IPS-18c (cell line): ENCODE data around the gene AQP6.
A peak's percentile ranks its signal among the peaks of the same experiment; 100 is the strongest.

ENCODE experiments used
- H3K4me3 ChIP-seq: 2 replicates; pipeline ENCODE4 v1.7.0; 2013; ENCODE audit warnings: low read depth, mild to moderate bottlenecking, low read length, moderate library complexity; ENCODE audit not compliant: insufficient read depth
- H3K9me3 ChIP-seq: one replicate; pipeline ENCODE4 v1.6.1; 2013; ENCODE audit warnings: mild to moderate bottlenecking, low read length, moderate library complexity; ENCODE audit not compliant: control insufficient read depth, insufficient read depth

AQP6 gene

DNA sequence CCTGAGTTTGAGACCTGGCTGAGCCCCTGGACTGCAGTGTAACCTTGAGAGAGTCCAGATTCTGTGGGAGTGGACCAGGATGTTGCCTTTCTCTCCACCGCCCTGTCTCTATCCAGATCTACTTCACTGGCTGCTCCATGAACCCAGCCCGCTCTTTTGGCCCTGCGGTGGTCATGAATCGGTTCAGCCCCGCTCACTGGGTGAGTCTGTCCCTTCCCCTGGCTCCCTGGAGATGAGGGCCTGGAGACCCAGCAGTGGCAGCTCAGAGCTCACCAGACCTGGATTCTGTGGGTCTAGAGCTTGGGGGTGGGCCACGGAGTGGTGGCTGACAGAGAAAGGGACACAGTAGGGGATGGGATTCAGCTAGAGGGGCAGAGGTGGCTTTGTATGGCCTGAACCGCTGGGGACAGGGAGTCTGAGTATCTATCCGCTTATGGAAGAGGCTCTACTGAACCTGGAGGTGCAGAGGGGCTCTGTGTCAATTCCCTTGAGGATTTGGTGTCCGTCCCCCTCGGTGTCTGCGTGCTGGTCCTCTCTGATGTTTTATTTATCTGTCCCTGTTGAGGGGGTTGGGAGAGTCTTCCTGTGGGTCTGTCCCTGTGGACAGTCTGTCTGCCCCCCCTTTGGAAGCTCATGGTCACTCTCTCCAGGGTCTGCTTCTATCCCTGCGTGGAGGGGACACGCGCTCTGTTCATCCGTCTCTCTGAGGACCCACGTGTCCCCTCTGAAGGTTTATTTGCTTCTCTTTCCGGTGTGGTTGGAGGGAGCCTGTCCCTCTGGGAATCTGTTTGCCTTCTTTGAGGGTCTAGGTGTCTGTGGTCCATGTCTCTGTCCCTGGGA, 8.6 kb upstream of the AQP6 start:
- H3K4me3 ChIP-seq = no peak overlapping the region

DNA sequence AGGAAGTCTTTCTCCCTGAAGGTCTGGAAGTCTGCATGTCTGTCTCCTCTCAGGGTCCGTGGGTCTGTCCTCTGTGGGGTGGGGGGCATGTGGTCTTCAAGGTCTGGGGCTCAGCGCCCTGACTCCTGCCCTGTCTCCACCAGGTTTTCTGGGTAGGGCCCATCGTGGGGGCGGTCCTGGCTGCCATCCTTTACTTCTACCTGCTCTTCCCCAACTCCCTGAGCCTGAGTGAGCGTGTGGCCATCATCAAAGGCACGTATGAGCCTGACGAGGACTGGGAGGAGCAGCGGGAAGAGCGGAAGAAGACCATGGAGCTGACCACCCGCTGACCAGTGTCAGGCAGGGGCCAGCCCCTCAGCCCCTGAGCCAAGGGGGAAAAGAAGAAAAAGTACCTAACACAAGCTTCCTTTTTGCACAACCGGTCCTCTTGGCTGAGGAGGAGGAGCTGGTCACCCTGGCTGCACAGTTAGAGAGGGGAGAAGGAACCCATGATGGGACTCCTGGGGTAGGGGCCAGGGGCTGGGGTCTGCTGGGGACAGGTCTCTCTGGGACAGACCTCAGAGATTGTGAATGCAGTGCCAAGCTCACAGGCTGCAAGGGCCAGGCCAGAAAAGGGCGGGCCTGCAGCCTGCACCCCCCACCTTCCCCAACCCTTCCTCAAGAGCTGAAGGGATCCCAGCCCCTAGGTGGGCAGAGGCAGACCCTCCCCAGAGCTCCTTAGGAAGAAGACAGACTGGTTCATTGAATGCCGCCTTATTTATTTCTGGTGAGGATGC, 7.7 kb upstream of the AQP6 start:
- no peaks in the 10 kb centered on the region for H3K9me3 ChIP-seq
- H3K4me3 ChIP-seq = no peak overlapping the region

More for the DNA sequence above, 8.6 kb upstream of the AQP6 start:
- H3K9me3 ChIP-seq = no peaks in the 10 kb centered on the region

DNA sequence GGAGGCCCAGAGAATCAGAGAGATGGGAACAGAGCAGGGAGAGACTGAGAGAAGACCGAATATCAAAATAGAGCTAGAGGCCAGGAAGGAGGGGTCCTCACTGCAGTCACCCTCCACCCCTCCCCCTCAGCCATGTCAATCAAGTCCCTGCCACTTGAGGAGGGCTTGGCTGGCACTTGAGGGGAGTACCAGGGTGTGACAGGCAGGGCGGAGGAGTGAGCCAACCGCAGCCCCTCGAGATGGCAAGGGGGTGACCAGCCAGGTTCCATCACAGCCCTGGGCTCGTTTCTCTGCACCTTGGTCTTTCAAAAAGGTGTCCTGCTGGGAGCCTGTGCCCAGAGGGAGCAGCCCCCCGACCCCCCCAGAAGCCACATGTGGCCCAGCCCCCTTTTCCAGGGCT, 6.9 kb upstream of the AQP6 start:
- Histone ChIP-seq H3K9me3 (no peaks in the 10 kb centered on the region), H3K4me3 (no peak overlapping the region)

DNA sequence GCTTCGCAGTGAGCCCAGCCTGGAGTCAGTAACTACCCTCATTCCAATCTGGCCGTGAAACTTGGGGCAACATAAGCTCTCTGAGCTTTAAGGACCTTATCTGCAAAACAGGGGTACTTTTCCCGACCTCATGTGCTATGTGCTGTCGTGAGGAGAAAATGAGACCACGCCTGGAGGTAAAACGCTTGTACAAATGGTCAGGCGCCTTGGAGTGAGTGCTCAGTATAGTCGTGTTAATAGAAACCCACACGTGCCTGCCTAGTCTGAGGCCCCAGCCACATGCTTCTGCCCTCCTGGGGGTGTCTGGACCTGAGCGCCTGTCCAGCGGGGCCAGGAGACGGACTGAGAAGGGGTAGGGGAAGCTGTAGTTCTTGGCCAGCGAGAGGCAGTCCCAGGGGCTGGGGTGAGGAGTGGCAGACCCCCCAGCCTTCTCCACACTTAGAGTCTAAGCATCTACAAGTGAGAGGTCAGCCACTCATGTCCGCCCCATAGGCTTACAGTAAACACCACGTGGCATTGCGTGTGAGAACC, 6.2 kb upstream of the AQP6 start:
- Histone ChIP-seq H3K9me3 (no peaks in the 10 kb centered on the region), H3K4me3 (no peak overlapping the region)

DNA sequence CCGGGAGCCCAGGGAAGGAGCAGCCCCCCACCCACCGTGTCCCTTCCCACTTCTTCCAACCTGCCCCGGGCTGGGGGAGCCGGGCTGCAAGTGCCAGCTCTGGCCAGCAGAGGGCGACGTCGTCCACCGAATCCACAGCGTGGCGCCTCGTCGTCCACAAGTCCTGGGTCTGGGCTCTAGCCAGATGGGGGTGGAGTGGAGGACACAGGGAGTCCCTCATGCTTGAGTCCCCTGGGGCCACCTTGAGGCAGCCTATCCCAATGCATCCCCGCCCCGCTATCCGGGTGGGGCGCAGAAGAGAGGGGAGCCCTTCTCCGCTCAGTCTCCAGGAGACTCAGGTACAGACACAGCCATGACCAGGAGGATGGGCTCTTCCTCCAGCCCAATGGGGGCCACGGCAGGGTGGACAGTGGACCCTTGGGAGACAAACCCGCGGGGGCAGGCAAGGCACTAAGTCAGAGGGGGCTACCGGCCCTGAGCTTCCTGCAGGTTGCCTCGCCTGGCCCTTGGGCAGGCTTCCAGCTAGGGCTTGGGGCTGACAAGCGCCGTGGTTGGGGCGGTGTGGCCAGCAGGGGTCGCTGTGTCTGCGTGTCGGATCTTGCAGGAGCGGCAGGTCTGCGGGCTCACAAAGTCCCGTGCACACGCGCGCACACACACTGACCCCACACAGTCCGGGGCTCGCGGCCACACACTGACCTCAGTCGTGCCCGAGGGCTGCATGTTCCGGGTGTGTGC, 5.5 kb upstream of the AQP6 start:
- Histone ChIP-seq H3K4me3 (peak overlapping the region; percentile 52), H3K9me3 (no peaks in the 10 kb centered on the region)

DNA sequence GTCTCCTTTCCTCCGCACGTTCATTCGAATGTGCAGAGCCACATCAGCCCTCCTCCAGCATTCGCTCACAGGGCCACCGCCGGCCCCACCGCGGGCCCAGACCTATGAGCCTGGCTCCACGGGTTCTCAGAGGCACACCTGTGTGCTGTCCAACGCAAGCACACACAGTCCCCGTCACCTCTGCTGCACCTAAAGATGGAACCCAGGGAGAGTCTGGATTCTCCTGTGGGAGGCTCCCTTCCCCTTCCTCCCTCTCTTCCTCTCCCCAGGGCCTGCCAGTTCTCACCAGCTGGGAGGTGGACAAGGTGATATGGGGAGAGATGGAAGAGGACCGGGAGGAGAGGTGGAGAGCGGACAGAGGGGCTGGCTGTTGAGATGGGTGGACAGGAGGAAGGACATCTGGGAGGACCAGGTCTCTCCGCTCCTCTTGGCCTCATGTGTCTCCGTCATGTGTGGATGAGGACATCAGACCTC, 4.9 kb upstream of the AQP6 start:
- H3K9me3 ChIP-seq = no peaks in the 10 kb centered on the region
- peak overlapping the region; percentile 52; the same call in 1 of the 2 replicates for H3K4me3 ChIP-seq

DNA sequence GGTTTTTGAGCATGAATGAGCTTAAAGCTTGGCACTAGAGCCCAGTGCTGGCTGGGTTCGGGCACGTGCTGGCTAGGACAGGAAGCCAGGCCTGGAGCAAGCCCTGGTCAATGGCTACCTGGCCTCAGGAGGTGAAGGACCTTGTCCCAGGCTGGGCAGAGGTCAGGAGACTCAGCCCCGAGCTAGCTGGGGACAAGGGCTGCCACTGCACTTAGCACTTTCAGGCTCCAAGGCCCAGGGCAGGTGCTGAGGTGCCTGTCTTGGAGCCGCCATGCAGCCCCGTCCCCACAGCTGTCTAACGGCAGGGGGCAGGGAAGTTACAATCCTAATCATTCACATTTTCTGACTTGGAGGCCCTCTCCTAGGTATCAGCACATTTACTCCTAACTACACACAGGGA, 4.3 kb upstream of the AQP6 start:
- no peak overlapping the region for H3K4me3 ChIP-seq
- H3K9me3 ChIP-seq = no peaks in the 10 kb centered on the region

DNA sequence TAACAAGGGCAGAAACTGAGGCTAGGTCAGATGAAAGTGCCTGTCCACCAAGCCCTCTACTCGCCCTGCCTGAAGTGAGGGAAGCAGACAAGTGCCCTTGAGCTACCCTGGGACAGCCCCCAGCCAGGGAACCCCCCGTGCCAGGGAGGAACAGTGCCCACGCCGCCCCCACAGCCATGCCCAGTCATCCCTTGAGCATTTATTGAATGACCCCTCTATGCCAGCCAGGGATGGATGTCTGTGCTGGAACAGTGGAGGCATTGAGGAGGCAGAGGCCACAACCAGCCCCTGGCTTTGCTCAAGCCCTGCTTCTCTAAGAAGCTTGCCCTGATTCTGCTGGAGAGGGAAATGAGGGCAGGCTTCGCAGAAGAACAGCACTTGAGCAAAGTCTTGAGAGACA, 3.7 kb upstream of the AQP6 start:
- Histone ChIP-seq H3K9me3 (no peaks in the 10 kb centered on the region), H3K4me3 (no peak overlapping the region)

DNA sequence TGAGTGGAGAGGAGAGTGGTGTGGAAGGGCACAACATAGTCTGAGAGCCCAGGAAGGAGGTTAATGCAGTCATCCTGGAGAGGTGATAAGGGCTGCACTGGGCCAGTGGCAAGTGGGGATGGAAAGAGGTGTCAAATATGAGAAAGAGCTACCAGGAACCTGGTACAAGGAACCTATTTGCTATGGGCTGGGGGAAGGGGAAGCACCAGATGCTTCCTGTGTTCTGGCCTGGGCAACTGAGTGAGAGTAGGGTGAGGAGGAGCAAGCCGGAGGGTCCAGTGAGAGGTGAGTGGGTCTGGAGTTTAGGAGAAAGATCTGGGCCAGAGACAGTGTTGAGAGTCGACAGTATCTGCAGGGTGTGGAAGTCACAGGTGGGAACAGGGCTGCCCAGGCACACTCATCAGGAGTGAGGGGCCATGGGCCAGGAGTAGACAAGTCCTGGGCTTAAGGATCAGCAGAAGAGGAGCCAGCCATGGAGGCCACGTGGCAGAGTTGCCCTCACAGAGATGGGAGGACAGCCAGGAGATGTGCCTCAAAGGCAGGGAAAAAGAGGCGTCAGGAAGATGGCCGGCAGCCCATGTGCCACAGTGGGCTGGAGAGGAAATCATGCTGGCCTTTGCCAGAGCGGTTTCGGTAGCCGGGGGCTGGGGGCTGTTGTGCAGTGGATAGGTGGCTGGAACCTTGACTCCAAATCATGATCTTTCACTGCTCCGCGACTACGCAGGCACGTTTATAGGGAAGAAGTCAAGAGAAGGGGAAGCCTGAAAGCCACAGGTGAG, 2.9 kb upstream of the AQP6 start:
- no peaks in the 10 kb centered on the region for H3K9me3 ChIP-seq

DNA sequence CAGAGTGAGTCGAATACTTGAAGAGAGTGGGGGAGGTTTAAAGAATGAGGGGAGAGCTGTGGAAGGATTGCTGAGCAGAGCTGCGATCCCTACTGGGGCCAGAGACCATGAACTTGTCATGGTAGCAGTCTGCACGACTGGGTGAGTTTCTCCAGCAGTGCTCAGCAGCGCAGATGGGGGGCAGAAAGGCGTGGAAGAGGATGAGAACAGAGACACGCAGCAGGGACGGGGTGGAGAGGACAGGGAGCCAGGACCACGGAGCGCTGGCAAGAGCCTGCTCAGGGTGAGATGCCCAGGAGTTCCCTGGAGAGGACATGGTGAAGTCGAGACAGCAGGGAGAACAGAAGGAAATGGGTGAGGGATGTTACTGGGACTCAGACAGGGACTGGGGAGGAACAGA, 2.1 kb upstream of the AQP6 start:
- no peak overlapping the region for H3K4me3 ChIP-seq
- no peaks in the 10 kb centered on the region for H3K9me3 ChIP-seq

More for the DNA sequence above, 2.9 kb upstream of the AQP6 start:
- no peak overlapping the region for H3K4me3 ChIP-seq

DNA sequence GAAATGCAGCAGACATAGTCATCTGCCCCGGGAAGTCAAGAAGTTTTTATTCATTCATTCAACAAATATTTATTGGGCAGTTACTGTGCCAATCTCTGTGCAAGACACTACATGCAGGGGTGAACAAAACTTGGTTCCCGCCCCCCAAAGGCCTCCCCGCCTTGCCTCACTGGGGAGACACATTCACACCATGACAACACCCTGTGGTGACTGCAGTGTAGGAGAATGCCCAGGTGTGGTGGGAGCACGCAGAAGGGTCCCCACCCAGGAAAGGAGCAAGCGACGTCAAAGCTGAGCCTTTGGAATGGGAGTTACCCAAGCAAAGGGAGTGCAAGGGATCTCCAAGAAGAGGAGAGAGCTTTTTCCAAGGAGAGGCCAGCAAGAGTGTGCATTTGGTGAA, 1.6 kb upstream of the AQP6 start:
- no peaks in the 10 kb centered on the region for H3K9me3 ChIP-seq
- H3K4me3 ChIP-seq = no peak overlapping the region

DNA sequence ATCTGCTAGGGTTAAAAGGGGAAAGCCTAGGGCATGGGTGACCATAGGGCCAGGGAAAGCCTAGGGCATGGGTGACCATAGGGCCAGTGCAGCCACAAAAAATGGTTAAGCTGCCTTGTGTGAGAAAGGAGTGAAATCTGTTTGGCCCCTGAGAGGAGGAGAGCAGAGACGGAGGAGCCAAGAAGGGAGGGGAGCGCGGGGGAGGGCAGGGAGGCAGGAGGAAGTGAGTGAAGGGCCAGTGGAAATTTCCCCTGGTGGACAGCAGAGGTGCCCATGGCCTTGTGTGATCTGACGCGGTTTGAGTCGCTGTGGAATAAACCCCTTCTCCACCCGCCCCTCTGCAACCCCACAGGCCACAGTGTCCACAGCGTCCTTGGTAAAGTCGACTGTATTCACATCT, 618 bp upstream of the AQP6 start:
- Histone ChIP-seq H3K4me3 (no peak overlapping the region), H3K9me3 (no peaks in the 10 kb centered on the region)

DNA sequence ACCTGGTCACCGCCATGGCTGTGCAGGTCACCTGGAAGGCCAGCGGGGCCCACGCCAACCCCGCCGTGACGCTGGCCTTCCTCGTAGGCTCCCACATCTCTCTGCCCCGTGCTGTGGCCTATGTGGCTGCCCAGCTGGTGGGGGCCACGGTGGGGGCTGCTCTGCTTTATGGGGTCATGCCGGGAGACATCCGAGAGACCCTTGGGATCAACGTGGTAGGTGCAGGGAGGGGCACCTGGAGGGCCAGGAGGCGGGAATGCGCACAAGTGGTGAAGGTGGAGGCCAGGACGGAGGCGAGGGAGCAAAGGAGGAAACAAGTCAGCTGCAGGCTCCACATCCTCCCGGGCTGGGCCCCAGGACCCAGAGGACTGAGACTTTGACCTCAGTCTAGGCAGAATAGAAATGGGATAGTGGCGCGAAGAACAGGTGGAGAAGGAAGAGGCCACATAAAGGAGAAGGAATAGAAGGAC, 649 bp downstream of the AQP6 start:
- Histone ChIP-seq H3K4me3 (no peak overlapping the region), H3K9me3 (no peaks in the 10 kb centered on the region)

DNA sequence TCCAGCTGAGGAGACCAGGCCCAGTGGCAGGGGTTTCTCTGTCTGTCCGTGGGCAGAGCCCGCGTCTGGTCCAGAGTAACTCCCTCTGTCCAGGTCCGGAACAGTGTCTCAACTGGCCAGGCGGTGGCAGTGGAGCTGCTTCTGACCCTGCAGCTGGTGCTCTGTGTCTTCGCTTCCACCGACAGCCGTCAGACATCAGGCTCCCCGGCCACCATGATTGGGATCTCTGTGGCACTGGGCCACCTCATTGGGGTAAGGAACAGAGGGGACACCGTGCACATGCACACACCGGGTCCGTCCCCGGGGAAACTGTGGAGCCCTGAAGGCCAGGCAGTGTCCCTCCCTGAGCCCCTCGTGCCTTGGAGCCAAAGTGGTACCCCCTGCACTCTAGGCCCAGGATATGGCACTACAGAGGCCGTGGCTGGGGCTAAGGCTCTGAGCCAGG, 1.5 kb downstream of the AQP6 start:
- no peaks in the 10 kb centered on the region for H3K9me3 ChIP-seq
- H3K4me3 ChIP-seq = no peak overlapping the region

DNA sequence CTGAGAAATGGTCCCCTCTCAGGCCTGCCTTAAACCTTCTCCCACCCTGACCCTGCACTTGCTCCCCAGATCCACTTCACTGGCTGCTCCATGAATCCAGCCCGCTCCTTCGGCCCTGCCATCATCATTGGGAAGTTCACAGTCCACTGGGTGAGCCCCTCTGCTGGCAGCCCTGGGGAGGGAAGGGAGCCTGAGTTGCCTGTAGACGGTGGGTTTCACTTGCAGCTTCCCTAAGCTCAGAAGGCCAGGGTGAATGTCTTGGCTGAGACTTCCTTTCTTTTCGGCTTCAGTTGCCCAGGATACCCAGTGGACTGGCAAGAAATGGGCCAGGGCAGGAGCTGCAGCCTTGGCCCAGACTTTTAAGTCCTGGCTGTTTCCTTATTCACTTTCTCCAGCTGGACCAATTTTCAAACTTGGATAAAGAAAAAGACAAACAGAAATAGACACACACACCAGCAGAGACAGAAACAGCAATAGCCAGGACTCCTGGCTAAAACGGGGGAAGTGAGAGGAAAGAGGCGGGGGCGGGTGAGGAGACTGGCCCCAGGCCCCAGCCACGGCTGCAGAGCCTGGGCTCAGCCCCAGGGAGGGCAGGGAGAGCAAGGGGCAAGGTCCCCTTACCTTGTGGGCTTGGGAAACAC, 2.0 kb downstream of the AQP6 start:
- Histone ChIP-seq H3K4me3 (no peak overlapping the region), H3K9me3 (no peaks in the 10 kb centered on the region)

DNA sequence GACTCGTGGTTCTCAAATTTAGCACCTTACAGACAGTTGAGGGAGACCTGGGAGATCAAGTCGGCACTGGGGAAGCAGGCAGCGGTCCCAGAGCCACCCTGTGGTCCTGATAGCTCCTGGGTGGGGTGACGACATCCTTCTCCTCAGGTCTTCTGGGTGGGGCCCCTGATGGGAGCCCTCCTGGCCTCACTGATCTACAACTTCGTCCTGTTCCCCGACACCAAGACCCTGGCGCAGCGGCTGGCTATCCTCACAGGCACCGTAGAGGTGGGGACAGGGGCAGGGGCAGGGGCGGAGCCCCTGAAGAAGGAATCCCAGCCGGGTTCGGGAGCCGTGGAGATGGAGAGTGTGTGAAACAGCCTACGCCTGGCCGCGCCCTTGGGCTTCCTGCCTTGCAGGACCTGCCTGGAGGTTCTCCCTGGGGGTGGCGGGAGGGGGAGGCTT, 2.6 kb downstream of the AQP6 start:
- Histone ChIP-seq H3K9me3 (no peaks in the 10 kb centered on the region), H3K4me3 (no peak overlapping the region)
